ENCODE results near the gene RNF223. TPM values are rescaled to one million over a fixed set of nuclear protein-coding genes. Genes with fewer than 3 reads are reported as not detected.
A peak's percentile ranks its signal among the peaks of the same experiment; 100 is the strongest.

Gene RNF223
- total and polyA plus RNA-seq, 4 donors, result 0.14 TPM; not detected in 3

GRCh38 chr1:1080951-1081310, 6.8 kb upstream of the RNF223 start:
- Histone ChIP-seq H3K4me3 (ENCODE audit: low read depth in 1 of 3, low read length in 3 of 3) (no peak overlapping the region), H3K27me3 (ENCODE audit: control insufficient read depth in 4 of 4, insufficient read depth in 4 of 4, low read length in 3 of 4) (no peaks in the 10 kb centered on the region), H3K9me3 (ENCODE audit: control insufficient read depth in 4 of 4, low read length in 3 of 4) (no peaks in the 10 kb centered on the region), H3K27ac (ENCODE audit: low read depth in 1 of 2, low read length in 2 of 2) (no peak overlapping the region), H3K4me1 (ENCODE audit: control insufficient read depth in 4 of 4, insufficient read depth in 4 of 4, low read length in 3 of 4) (peaks cover 8 to 12% (median 9%) of the 10 kb centered on the region in 4 donors), H3K9ac (ENCODE audit: low read depth in 1 of 2, low read length in 2 of 2) (no peak overlapping the region), H3K36me3 (ENCODE audit: control insufficient read depth in 4 of 4, insufficient read depth in 3 of 4, low read depth in 1 of 4, low read length in 3 of 4) (no peaks in the 10 kb centered on the region)
- WGBS, result 66% methylated on average over 9 of the region's 9 CpGs
- TF ChIP-seq SP1 (IDR thresholded peaks at IDR 0.05) (no peak), MAX (IDR thresholded peaks at IDR 0.05) (no peak), GABPA (IDR thresholded peaks at IDR 0.05 in 1 of 2, conservative IDR thresholded peaks at IDR 0.05 in 1 of 2) (no peak), ATF3 (IDR thresholded peaks at IDR 0.05) (no peak), HNF4A (conservative IDR thresholded peaks at IDR 0.05) (no peak), EGR1 (IDR thresholded peaks at IDR 0.05; ENCODE audit: low read depth in 2 of 2) (no peak), ZBTB33 (IDR thresholded peaks at IDR 0.05) (no peak), RXRA (IDR thresholded peaks at IDR 0.05) (no peak), CTCF (IDR thresholded peaks at IDR 0.05; ENCODE audit: low read depth, low read length, missing input control) (no peak), RAD21 (IDR thresholded peaks at IDR 0.05) (no peak)
- no peak for DNase-seq (ENCODE audit: low spot score)

GRCh38 chr1:1080122-1080757, 6.1 kb upstream of the RNF223 start:
- no peak overlapping the region for H3K27ac ChIP-seq (ENCODE audit: low read depth in 1 of 2, low read length in 2 of 2)
- peak overlapping the region in 1 of 3 donors; percentile 26 for H3K4me3 ChIP-seq (ENCODE audit: low read depth in 1 of 3, low read length in 3 of 3)
- no peaks in the 10 kb centered on the region for H3K9me3 ChIP-seq (ENCODE audit: control insufficient read depth in 4 of 4, low read length in 3 of 4)
- DNase-seq (ENCODE audit: low spot score), result no peak
- TF ChIP-seq ZBTB33 (IDR thresholded peaks at IDR 0.05) (no peak), FOXA2 (IDR thresholded peaks at IDR 0.05) (no peak), NR2F2 (IDR thresholded peaks at IDR 0.05) (no peak)
- WGBS, result 12% methylated on average over 20 of the region's 23 CpGs
- H3K4me1 ChIP-seq (ENCODE audit: control insufficient read depth in 4 of 4, insufficient read depth in 4 of 4, low read length in 3 of 4), result peaks cover 8 to 12% (median 9%) of the 10 kb centered on the region in 4 donors
- no peaks in the 10 kb centered on the region for H3K27me3 ChIP-seq (ENCODE audit: control insufficient read depth in 4 of 4, insufficient read depth in 4 of 4, low read length in 3 of 4)
- no peak overlapping the region for H3K9ac ChIP-seq (ENCODE audit: low read depth in 1 of 2, low read length in 2 of 2)
- H3K36me3 ChIP-seq (ENCODE audit: control insufficient read depth in 4 of 4, insufficient read depth in 3 of 4, low read depth in 1 of 4, low read length in 3 of 4), result no peaks in the 10 kb centered on the region

Data from liver (tissue), 9 donors.